HK-2 (cell line): ENCODE results near the gene PARK7.

Source experiments
- DNase-seq: peaks from one replicate; pipeline ENCODE4 v3.0.0-alpha.2; 2018; ENCODE audit not compliant: unreplicated experiment

Gene PARK7

GRCh38 chr1:8010080-8010664 lies 48.7 kb downstream of the PARK7 start:
- no peak for DNase-seq

- DNase-seq, result no peak
Measured at GRCh38 chr1:8011016-8011415, 49.5 kb downstream of the PARK7 start.

DNA sequence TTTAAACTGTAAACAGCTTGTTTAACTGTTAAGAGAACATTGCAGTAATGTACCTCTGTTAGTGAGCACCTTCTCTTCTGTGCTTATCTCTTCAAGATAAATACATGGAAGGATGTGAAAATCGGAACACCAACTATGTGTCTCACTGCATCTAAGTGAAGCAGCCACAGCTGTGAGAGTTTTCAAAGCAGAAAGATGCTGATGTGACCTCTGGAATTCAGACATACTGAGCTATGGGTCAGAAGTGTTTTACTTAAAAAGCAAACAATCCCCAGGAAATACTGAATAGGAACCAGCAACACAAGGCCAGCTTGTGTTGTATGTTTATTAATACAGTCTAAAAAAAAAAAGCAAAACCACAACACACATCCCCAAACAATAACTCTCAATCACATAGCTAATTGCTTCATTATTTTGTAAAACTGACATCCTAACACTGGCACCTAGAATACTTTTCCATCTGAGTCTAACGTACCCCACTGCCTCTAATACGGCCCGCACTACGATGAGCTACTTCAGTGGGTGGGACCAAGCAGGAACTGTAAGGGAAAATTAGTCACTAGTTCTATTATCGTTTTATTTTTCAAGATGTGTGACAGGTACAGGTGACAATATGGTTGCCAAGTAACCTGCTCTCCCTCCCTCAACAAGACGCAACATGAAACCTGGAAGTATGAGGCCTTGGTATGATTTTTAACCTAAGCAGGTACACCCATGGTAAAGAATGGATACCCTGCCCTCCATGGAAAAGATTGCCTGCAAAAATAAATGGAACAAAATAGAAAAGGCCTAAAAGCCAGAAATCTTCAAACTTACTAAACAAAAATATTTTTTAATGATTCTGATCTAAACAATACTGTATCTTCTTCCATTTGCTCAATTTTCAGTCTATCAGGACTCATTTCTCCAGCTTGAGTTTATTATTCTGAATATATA lies 50.7 kb downstream of the PARK7 start:
- DNase-seq, result no peak

DNA sequence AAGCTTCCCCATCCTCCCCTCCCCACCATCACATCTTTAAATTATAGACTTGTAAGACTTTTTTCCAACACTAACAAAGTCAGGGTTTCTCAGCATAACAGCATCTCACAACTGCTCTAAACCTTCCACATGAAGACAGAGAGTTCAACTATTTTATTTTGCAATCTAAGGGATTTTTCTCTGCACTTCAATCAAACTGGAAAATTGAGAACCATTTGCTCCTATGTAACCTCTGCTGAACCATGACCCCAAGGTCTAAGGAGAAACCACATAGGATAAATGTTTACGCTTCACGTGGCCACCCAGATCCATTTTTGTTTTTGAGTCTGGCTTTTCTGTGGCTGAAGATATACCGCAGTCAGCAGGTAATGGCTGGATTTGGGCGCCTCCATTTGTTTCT lies 51.4 kb downstream of the PARK7 start:
- no peak for DNase-seq

DNA sequence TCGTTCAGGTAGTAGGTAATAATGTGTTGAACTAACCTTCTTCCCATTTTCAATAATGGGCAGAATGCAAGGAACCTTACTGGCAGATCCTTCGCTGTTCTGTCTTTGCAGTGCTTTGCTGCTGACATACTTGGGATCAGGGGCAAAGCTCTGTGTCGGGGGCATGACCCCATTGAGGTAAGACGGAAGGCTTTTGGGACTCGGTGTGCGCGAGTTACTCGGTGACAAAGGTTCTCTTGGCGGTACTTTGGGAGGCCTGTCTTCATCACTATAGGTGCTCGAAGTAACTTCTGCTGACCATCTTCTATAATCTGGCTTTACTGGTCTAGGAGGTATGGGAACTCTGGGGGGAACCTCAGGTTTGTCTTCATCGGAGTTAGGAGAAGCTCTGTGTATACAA lies 51.9 kb downstream of the PARK7 start:
- DNase-seq, result no peak

DNA sequence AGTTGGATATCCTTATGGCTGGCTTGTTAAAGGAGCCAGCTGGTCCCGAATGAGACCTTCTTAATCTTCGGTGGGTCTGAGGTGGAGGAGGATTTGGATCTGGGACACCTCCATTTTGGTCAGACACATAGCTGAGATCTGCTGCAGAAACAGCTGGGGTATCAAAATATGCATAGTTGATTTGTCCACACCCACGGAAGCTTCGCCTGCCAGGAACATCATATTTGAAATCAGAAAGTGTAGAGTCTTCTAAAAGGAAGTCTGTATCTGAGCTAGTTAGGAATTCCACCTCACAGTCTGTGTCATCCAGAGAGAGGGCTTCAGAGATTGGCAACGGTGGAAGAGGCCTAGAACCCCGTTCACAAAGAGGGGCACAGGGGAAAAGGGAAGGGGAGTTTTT lies 52.3 kb downstream of the PARK7 start:
- no peak for DNase-seq

DNA sequence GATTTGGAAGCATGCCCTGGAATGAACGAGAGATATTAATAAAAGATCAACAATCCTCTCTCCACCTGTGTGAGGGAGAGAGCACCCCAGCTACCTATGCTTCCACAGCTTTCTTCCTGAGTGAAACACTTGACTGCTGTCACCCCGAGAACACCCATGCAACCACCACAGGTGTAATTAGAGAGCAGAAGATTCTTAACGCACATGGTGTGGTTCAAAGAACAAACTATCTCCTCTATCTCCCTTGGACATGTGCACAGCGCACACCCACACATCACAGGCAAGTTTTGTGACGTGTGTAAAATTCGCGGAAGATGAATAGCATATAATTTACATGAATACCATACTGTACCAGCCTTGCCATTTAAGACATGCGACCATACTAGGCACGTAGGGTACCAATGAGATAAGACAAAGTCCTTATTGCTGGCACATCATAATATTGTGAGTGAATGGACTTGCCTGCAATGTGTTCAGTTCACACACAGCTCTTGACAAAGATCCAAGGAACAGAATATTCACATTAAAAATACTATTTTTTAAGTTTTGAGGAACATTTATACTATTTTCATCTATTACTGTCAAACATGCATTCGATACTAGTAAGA lies 53.0 kb downstream of the PARK7 start:
- DNase-seq, result no peak

- no peak for DNase-seq
Measured at GRCh38 chr1:8015036-8015808, 53.7 kb downstream of the PARK7 start.

DNA sequence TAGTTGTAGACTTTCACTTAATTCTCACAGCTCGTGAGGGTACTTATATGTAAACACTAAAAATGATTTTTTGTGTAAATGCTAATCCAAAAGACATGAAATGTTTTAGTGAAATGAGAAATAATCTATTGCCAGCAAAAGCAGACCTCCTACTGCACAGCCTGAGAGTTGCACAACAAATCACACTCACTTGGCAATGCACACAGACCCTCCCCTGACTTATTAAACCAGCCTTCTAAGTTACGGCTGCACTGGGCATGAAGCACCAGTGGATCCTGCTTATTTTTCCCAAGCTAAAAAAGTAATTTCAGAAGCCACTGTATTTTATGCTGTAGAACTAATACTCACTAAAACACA lies 54.3 kb downstream of the PARK7 start:
- DNase-seq, result no peak

DNA sequence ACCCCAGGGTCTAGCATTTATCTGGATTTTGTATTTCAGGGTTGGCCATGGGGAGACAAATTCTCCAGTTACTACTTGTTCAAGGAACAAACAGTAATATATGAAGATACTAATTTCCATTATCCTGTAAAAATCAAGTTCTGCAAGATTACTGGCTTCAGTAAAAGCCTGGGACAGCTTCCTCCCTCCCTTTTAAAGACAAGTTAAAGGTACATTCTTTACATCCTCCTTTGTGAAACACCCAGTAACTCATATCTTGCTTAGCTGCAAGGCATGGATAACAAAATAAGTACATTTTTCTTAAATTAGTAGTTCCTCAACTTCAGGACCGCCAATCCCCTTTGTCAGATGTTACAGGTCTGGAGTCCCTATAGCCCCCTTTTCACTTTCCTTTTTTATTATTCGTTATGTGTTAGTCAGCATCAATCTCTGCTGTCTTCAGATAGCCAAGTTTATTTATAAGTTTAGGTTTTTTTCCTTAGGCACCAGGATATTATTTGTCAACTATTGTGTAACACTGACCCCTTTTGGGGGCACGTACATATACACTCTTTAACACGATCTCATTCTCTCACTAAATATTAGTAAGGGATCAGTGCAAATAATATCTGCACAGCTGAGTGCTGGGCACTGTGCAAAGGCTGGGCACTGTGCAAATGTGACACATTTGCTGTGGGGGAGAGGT lies 54.8 kb downstream of the PARK7 start:
- no peak for DNase-seq

- no peak for DNase-seq
Measured at GRCh38 chr1:8016895-8017241, 55.4 kb downstream of the PARK7 start.

DNA sequence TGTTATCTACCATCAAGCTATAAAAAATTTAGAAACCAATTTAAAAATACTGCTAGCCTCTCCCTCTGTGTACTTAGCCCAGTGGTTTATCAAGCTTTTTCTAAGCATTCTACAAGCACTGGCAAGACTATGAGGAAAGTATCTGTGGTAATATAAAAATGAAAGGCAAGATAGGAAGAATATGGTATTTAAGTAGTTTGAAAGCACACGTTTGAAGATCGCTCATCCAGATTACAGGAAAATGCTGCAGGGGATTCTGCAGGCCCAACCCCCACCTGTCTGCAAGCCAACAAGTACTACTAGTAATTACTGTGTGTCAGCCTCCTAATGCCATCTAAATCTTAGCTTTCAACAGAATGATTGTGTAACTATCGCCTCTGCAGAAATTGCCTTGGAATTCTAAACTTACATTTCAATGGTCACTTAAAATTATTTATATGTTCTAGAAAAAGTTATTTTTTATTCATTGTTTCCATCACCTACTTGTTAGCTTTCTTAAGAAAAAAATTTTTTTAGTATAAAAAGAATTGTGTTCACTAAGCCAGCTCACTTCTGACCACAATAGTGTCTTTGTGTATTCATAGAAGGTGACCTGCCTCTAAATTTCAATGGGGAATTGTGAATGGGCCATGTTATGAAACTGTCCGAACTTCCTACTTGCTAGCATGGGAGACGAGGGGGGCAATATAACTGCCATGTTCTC lies 56.1 kb downstream of the PARK7 start:
- no peak for DNase-seq

DNA sequence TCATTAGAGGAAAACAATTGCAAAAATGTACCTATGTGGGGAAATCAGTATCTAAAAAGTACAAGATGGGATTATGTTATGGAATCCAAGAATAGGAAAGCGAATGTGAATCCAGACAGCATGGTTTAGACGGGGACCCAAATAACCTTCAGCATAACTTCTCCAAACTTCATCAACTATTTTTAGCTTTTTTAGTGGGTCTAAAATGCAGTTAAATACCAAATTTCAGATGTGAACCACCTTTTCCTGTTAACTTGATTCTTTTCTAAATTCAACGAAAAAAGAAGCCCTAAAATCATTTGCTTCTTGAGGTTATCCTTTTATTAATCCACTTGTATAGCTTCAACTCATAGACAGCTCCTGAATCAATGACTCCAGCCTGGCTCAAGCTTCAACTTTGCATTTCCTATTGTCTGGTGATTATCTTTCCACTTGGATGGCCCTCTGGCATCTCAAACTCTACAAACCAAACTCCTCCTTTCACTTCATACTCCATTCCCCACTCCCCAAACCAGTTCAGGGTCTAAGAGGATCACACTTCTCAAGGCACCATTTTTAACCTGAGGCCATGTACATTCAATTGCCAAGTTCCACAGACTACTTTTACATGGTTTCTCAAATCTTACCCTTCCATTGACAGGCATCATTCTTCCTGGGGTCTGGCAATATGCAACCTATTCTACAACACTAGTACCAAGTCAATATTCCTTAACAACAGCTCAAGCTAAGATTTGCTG lies 57.1 kb downstream of the PARK7 start:
- DNase-seq, result no peak

DNA sequence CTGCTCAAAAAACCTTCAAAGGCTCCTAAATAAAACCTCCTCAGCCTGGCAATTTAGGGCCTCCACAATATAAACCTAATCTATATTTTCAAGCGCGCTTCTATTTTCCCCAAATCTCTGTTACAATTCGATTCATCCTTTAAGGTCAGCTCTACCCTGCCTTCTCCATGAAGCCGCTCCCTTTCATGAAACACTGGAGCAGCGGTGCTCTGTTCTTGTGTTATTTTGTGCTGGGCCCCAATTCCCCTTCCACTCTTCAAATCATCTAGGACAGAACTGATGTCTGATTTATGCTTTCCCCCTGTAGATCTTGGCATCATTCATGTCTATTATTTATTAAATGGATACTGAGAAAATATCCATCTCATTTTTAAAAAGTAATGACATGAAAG lies 57.7 kb downstream of the PARK7 start:
- DNase-seq, result no peak

DNA sequence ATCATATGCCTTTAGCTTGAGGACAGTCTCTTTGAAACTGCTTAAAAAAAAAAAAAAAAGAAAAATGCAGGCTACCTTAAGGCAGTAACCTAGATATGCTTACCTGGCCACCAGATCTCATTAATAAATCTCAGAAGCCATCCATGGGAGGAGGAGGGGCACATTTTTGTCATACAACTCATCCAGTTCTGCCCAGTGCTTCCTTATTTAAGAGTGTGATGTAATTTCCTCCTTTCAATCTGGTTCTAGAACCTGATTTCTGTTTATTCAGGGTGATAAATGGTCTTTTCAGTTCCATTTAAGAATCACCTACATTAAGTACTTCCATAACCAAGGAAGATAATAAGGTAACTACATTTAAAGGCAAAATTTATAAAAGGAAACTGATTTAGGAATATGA lies 58.5 kb downstream of the PARK7 start:
- no peak for DNase-seq

- no peak for DNase-seq
Measured at GRCh38 chr1:8021676-8022266, 60.3 kb downstream of the PARK7 start.

DNA sequence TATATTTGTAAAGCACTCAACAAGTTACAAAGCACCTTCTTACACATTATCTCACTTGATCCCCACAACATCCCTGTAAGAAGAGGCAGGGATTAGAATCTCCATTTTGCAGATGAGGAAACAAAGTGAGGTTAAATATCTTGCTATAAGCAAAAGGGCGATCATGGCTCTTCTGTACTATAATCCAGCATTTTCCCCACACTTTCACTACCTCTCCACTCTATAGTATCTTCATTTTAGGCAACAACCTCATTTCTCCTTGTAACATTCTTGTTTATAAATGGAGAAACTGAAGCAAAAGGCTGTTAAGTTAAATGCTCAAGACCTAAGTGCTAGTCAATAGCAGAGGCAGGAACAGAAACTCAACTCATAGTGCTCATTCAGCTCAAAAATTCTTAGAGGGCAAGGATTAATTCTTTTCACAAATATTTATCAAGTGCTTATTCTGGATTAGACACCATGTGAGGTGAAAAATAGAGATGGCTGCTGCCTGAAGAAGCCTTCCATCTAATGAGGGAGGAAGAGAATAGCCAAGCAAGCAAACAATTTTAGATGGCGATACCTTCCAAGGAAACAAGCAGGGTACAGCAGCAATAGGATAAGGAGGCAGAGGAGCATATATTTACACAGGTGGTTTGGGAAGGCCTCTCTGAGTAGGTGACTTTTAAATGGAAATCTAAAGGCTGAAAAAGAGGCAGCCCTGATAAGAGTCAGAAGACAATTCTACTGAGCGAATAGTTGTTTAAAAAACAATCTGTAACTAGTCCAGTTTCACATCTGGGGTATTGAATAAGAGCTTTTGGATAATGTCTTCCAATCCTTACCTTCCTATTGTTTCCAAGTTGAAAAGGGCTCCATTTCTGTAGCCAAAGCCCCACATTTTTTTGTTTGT lies 61.1 kb downstream of the PARK7 start:
- no peak for DNase-seq

GRCh38 chr1:8023287-8023994 lies 61.9 kb downstream of the PARK7 start:
- no peak for DNase-seq

DNA sequence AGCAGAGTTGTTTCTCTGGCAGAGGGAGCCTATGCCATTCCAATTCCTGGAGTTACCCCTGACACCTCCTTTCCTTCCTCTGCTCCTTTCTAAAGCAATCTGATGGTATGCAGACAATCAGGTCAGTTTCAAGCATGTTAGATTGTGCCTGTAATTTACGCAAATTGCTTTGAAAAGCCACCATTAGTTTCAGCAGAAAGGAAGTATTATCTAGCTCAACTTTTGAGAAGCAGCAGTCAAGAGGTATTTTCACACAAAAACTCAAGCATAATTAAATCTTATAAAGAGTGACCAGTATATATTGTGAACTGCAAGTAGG lies 62.4 kb downstream of the PARK7 start:
- no peak for DNase-seq
